HepG2 (cell line): ENCODE results near the gene CS. TPM values are rescaled to one million over a fixed set of nuclear protein-coding genes. Genes with fewer than 3 reads are reported as not detected.

Experiments
- ARID3A ChIP-seq: IDR thresholded peaks from 2 replicates; pipeline ENCODE4 v1.6.1; 2012; ENCODE audit warnings: low read depth, low read length, improper control_type of control experiment
- ESRRA ChIP-seq: sonication (generic); formaldehyde crosslinking; IDR thresholded peaks from 2 replicates; pipeline ENCODE4 v1.5.1; 2020; ENCODE audit warnings: mild to moderate bottlenecking, low read depth, missing genetic modification reagents
- GABPB1 ChIP-seq: IDR thresholded peaks from 2 replicates; pipeline ENCODE4 v1.6.1; 2016; ENCODE audit warnings: mild to moderate bottlenecking, missing genetic modification reagents, moderate library complexity, missing compliant biosample characterization
- GZF1 ChIP-seq: sonication (generic); formaldehyde crosslinking; IDR thresholded peaks from 2 replicates; pipeline ENCODE4 v1.5.1; 2020; ENCODE audit warnings: mild to moderate bottlenecking, missing genetic modification reagents
- PHF8 ChIP-seq: sonication (generic); formaldehyde crosslinking; IDR thresholded peaks from 2 replicates; pipeline ENCODE4 v1.5.0; 2020; ENCODE audit warnings: missing genetic modification reagents
- ZBTB21 ChIP-seq: sonication (generic); formaldehyde crosslinking; IDR thresholded peaks from 2 replicates; pipeline ENCODE4 v1.4.0; 2020; ENCODE audit warnings: missing genetic modification reagents
- ZFP82 ChIP-seq: sonication (generic); formaldehyde crosslinking; IDR thresholded peaks from 2 replicates; pipeline ENCODE4 v1.5.1; 2020; ENCODE audit warnings: mild to moderate bottlenecking, missing genetic modification reagents, borderline replicate concordance
- ZNF431 ChIP-seq: sonication (generic); formaldehyde crosslinking; IDR thresholded peaks from 2 replicates; pipeline ENCODE4 v1.9.0; 2022; ENCODE audit warnings: missing genetic modification reagents, low read depth, mild to moderate bottlenecking, borderline replicate concordance
- ZNF543 ChIP-seq: sonication (generic); formaldehyde crosslinking; IDR thresholded peaks from 2 replicates; pipeline ENCODE4 v1.4.0; 2020; ENCODE audit warnings: mild to moderate bottlenecking, missing genetic modification reagents
- ZNF576 ChIP-seq: sonication (generic); formaldehyde crosslinking; IDR thresholded peaks from 2 replicates; pipeline ENCODE4 v1.4.0; 2020; ENCODE audit warnings: mild to moderate bottlenecking, missing genetic modification reagents
- ZNF615 ChIP-seq: sonication (generic); formaldehyde crosslinking; IDR thresholded peaks from 2 replicates; pipeline ENCODE4 v1.5.0; 2020; ENCODE audit warnings: mild to moderate bottlenecking, missing genetic modification reagents, borderline replicate concordance
- polyA plus RNA-seq, 8 experiments: library from polyadenylated mRNA; depleted of rRNA in 3 of 8; stranded (reverse) in 7 of 8; unstranded in 1 of 8; fragments of >200 nt; fragmentation: Illumina TruSeq in 4 of 8; extraction: Trizol in 4 of 8; gene quantifications; 2 replicates each; pipeline versions ENCODE4 v1.2.1 to v1.2.3, GENCODE V29; 2011 to 2016; ENCODE audit warnings: low read depth in 4 of 8, missing spikeins in 1 of 8, mixed read lengths in 1 of 8; ENCODE audit not compliant: insufficient read depth in 1 of 8
- total RNA-seq, 5 experiments: library from RNA; depleted of rRNA; stranded (reverse); fragments of >200 nt; fragmentation: Illumina TruSeq; extraction: Trizol; gene quantifications; 2 replicates each; pipeline ENCODE4 v1.2.3, GENCODE V29; 2016; ENCODE audit warnings: low read depth in 1 of 5
- TF ChIP-seq, protein P1 (sequence below): sonication (generic); formaldehyde crosslinking; IDR thresholded peaks from 2 replicates; pipeline ENCODE4 v1.5.1; 2020; ENCODE audit warnings: missing genetic modification reagents, mild to moderate bottlenecking, borderline replicate concordance
- TF ChIP-seq, protein P2 (sequence below): sonication (generic); formaldehyde crosslinking; IDR thresholded peaks from 2 replicates; pipeline ENCODE4 v1.5.0; 2020; ENCODE audit warnings: mild to moderate bottlenecking, missing genetic modification reagents
- TF ChIP-seq, protein P3 (sequence below): sonication (generic); formaldehyde crosslinking; IDR thresholded peaks from 2 replicates; pipeline ENCODE4 v1.5.0; 2020; ENCODE audit warnings: missing genetic modification reagents
- TF ChIP-seq, protein P4 (sequence below): sonication (generic); formaldehyde crosslinking; IDR thresholded peaks from 2 replicates; pipeline ENCODE4 v1.5.1; 2020; ENCODE audit warnings: missing genetic modification reagents, mild to moderate bottlenecking, borderline replicate concordance

Gene CS
- total and polyA plus RNA-seq, 2 of the 13 experiments (the other 11 are each of a cell fraction or from before 2014, with no cell fraction given): 173 to 175 TPM

GRCh38 chr12:56333679-56334489 is 33.8 kb upstream of the CS start, which contains the start of gene PAN2 (continued):
- 0 out of 2 replicates have a peak, but pooled peaks have one; percentile 46 for TF ChIP-seq ZNF543 (CRISPR knock-in tag)
- TF ChIP-seq ESRRA (CRISPR knock-in tag): 0 out of 2 replicates have a peak, but pooled peaks have one; percentile 25
- TF ChIP-seq GZF1 (CRISPR knock-in tag): 0 out of 2 replicates have a peak, but pooled peaks have one; percentile 37
- peak; percentile 92 for TF ChIP-seq GABPB1 (CRISPR knock-in tag)
- TF ChIP-seq, protein P1, sequence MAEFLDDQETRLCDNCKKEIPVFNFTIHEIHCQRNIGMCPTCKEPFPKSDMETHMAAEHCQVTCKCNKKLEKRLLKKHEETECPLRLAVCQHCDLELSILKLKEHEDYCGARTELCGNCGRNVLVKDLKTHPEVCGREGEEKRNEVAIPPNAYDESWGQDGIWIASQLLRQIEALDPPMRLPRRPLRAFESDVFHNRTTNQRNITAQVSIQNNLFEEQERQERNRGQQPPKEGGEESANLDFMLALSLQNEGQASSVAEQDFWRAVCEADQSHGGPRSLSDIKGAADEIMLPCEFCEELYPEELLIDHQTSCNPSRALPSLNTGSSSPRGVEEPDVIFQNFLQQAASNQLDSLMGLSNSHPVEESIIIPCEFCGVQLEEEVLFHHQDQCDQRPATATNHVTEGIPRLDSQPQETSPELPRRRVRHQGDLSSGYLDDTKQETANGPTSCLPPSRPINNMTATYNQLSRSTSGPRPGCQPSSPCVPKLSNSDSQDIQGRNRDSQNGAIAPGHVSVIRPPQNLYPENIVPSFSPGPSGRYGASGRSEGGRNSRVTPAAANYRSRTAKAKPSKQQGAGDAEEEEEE: 0 out of 2 replicates have a peak, but pooled peaks have one; percentile 36
- TF ChIP-seq, protein P2, sequence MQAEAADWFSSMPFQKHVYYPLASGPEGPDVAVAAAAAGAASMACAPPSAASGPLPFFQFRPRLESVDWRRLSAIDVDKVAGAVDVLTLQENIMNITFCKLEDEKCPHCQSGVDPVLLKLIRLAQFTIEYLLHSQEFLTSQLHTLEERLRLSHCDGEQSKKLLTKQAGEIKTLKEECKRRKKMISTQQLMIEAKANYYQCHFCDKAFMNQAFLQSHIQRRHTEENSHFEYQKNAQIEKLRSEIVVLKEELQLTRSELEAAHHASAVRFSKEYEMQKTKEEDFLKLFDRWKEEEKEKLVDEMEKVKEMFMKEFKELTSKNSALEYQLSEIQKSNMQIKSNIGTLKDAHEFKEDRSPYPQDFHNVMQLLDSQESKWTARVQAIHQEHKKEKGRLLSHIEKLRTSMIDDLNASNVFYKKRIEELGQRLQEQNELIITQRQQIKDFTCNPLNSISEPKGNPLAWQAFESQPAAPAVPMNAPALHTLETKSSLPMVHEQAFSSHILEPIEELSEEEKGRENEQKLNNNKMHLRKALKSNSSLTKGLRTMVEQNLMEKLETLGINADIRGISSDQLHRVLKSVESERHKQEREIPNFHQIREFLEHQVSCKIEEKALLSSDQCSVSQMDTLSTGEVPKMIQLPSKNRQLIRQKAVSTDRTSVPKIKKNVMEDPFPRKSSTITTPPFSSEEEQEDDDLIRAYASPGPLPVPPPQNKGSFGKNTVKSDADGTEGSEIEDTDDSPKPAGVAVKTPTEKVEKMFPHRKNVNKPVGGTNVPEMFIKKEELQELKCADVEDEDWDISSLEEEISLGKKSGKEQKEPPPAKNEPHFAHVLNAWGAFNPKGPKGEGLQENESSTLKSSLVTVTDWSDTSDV: 0 out of 2 replicates have a peak, but pooled peaks have one; percentile 56
- TF ChIP-seq, protein P3, sequence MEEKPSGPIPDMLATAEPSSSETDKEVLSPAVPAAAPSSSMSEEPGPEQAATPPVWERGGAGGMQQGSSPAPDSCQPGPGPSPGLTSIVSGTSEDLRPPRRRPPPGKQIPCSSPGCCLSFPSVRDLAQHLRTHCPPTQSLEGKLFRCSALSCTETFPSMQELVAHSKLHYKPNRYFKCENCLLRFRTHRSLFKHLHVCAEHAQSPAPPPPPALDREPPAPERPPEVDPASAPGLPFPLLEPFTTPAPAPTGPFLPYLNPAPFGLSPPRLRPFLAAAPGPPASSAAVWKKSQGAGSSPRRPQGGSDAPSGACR: 0 out of 2 replicates have a peak, but pooled peaks have one; percentile 45
- no peak for TF ChIP-seq ZFP82 (CRISPR knock-in tag)
- 0 out of 2 replicates have a peak, but pooled peaks have one; percentile 50 for TF ChIP-seq ZNF431 (CRISPR knock-in tag)
- TF ChIP-seq, protein P4, sequence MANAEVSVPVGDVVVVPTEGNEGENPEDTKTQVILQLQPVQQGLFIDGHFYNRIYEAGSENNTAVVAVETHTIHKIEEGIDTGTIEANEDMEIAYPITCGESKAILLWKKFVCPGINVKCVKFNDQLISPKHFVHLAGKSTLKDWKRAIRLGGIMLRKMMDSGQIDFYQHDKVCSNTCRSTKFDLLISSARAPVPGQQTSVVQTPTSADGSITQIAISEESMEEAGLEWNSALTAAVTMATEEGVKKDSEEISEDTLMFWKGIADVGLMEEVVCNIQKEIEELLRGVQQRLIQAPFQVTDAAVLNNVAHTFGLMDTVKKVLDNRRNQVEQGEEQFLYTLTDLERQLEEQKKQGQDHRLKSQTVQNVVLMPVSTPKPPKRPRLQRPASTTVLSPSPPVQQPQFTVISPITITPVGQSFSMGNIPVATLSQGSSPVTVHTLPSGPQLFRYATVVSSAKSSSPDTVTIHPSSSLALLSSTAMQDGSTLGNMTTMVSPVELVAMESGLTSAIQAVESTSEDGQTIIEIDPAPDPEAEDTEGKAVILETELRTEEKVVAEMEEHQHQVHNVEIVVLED (CRISPR knock-in tag): peak; percentile 93
- 0 out of 2 replicates have a peak, but pooled peaks have one; percentile 68 for TF ChIP-seq ZNF615 (CRISPR knock-in tag)
- TF ChIP-seq PHF8 (CRISPR knock-in tag): peak; percentile 57
- peak; percentile 30; the same call in 1 of the 2 replicates for TF ChIP-seq ZBTB21 (CRISPR knock-in tag)
- TF ChIP-seq ARID3A: peak; percentile 4; the same call in 1 of the 2 replicates
- no peak for TF ChIP-seq ZNF576
